ENCODE measurements around the gene TRMT1.
A peak's percentile ranks its signal among the peaks of the same experiment; 100 is the strongest.
"Not testable (repeated sequence)": the region's sequence is repeated elsewhere in the genome, so short reads cannot be mapped to it uniquely, and the experiment has no call there.

The TRMT1 gene

GRCh38 chr19:13150931-13151604, 34.5 kb upstream of the TRMT1 start:
- DNase-seq (ENCODE audit: insufficient read length, low spot score) = no peak
- FAIRE-seq = no peak

GRCh38 chr19:13150187-13150930, 33.8 kb upstream of the TRMT1 start, which contains the start of the genes IER2 and STX10:
Gene IER2, plus strand, starts transcription at chr19:13150411. Its CDS starts 2,776 bp downstream, at chr19:13153187.
Gene STX10, minus strand, starts transcription at chr19:13150375. Its CDS starts 202 bp downstream, at chr19:13150173.
- FAIRE-seq (peak; percentile 96), DNase-seq (ENCODE audit: insufficient read length, low spot score) (peak; percentile 88)

- DNase-seq (ENCODE audit: insufficient read length, low spot score) = no peak
These were observed 33.2 kb upstream of the TRMT1 start for GRCh38 chr19:13149628-13150186.

GRCh38 chr19:13149173-13149627, 32.7 kb upstream of the TRMT1 start:
- not testable (repeated sequence) for DNase-seq (ENCODE audit: insufficient read length, low spot score); FAIRE-seq

More at GRCh38 chr19:13149628-13150186, 33.2 kb upstream of the TRMT1 start:
- FAIRE-seq = no peak

- DNase-seq (ENCODE audit: insufficient read length, low spot score) (no peak), FAIRE-seq (no peak)
These were observed 30.4 kb upstream of the TRMT1 start for GRCh38 chr19:13146763-13147563.

- FAIRE-seq (no peak), DNase-seq (ENCODE audit: insufficient read length, low spot score) (no peak)
These were observed 23.2 kb upstream of the TRMT1 start for GRCh38 chr19:13139633-13140311.

GRCh38 chr19:13138916-13139198, 22.3 kb upstream of the TRMT1 start:
- FAIRE-seq (no peak), DNase-seq (ENCODE audit: insufficient read length, low spot score) (no peak)

GRCh38 chr19:13138171-13138915, 21.8 kb upstream of the TRMT1 start:
- no peak for FAIRE-seq
- DNase-seq (ENCODE audit: insufficient read length, low spot score) = no peak

GRCh38 chr19:13137290-13137794, 20.8 kb upstream of the TRMT1 start:
- DNase-seq (ENCODE audit: insufficient read length, low spot score) = no peak
- no peak for FAIRE-seq

- DNase-seq (ENCODE audit: insufficient read length, low spot score) = no peak
- FAIRE-seq = no peak
These were observed 18.8 kb upstream of the TRMT1 start for GRCh38 chr19:13135068-13136062.

GRCh38 chr19:13134626-13135025, 18.1 kb upstream of the TRMT1 start:
- FAIRE-seq (no peak), DNase-seq (ENCODE audit: insufficient read length, low spot score) (no peak)

GRCh38 chr19:13133241-13133870, 16.8 kb upstream of the TRMT1 start:
- FAIRE-seq = no peak

GRCh38 chr19:13132471-13133180, 16.1 kb upstream of the TRMT1 start:
- no peak for FAIRE-seq
- DNase-seq (ENCODE audit: insufficient read length, low spot score) = no peak

More at GRCh38 chr19:13133241-13133870, 16.8 kb upstream of the TRMT1 start:
- DNase-seq (ENCODE audit: insufficient read length, low spot score) = no peak

- FAIRE-seq (peak; percentile 35), DNase-seq (ENCODE audit: insufficient read length, low spot score) (no peak)
These were observed 14.4 kb upstream of the TRMT1 start for GRCh38 chr19:13130886-13131490.

GRCh38 chr19:13129384-13129783, 12.8 kb upstream of the TRMT1 start:
- no peak for FAIRE-seq
- no peak for DNase-seq (ENCODE audit: insufficient read length, low spot score)

- DNase-seq (ENCODE audit: insufficient read length, low spot score) = no peak
These were observed 12.0 kb upstream of the TRMT1 start for GRCh38 chr19:13128583-13128982.

More at GRCh38 chr19:13128583-13128982, 12.0 kb upstream of the TRMT1 start:
- no peak for FAIRE-seq

Measured in GM19239 (cell line).